Thyroid gland (tissue), 4 donors: ENCODE data around the gene TEX2.
"Not testable (repeated sequence)": the region's sequence is repeated elsewhere in the genome, so short reads cannot be mapped to it uniquely, and the experiment has no call there.

Source experiments
- POLR2A ChIP-seq, 2 donors: fragments of 450-650 bp; IDR thresholded peaks; one replicate each; pipeline ENCODE4 v1.6.1; 2017; ENCODE audit warnings: antibody characterized with exemption in 2 of 2, mild to moderate bottlenecking in 2 of 2, moderate library complexity in 1 of 2
- TF ChIP-seq, protein P1 (sequence below), 6 experiments: fragments of 200-600 bp in 3 of 6; fragments of 450-650 bp in 3 of 6; sonication (generic) in 3 of 6; IDR thresholded peaks; one replicate each; pipeline ENCODE4 v1.5.1; 2016 to 2019; ENCODE audit warnings: antibody characterized with exemption in 6 of 6, mild to moderate bottlenecking in 2 of 6, inconsistent platforms in 1 of 6, moderate library complexity in 1 of 6

DNA sequence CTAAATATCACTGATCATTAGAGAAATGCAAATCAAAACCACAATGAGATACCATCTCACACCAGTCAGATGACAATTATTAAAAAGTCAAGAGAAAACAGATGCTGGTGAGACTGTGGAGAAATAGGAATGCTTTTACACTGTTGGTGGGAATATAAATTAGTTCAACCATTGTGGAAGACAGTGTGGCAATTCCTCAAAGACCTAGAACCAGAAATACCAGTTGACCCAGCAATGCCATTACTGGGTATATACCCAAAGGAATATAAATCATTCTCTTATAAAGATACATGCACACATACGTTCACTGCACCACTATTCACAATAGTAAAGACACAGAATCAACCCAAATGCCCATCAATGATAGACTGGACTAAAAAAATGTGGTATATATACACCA is 42.5 kb downstream of the TEX2 start:
- TF ChIP-seq, protein P1, sequence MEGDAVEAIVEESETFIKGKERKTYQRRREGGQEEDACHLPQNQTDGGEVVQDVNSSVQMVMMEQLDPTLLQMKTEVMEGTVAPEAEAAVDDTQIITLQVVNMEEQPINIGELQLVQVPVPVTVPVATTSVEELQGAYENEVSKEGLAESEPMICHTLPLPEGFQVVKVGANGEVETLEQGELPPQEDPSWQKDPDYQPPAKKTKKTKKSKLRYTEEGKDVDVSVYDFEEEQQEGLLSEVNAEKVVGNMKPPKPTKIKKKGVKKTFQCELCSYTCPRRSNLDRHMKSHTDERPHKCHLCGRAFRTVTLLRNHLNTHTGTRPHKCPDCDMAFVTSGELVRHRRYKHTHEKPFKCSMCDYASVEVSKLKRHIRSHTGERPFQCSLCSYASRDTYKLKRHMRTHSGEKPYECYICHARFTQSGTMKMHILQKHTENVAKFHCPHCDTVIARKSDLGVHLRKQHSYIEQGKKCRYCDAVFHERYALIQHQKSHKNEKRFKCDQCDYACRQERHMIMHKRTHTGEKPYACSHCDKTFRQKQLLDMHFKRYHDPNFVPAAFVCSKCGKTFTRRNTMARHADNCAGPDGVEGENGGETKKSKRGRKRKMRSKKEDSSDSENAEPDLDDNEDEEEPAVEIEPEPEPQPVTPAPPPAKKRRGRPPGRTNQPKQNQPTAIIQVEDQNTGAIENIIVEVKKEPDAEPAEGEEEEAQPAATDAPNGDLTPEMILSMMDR (IDR thresholded peaks at IDR 0.05), result not testable (repeated sequence)
- not testable (repeated sequence) for TF ChIP-seq POLR2A (IDR thresholded peaks at IDR 0.05)
